Activated CD4-positive, alpha-beta T cell treated with anti-CD3 and anti-CD28 coated beads, Interleukin-2, amount 50 U/mL, for 4 hours (primary cell): ENCODE results near the gene KCNN3.
A peak's percentile ranks its signal among the peaks of the same experiment; 100 is the strongest.

Experiments
- DNase-seq, 2 experiments: peaks; one replicate each; pipeline ENCODE4 v3.0.0-alpha.2; 2020

The KCNN3 gene

DNA sequence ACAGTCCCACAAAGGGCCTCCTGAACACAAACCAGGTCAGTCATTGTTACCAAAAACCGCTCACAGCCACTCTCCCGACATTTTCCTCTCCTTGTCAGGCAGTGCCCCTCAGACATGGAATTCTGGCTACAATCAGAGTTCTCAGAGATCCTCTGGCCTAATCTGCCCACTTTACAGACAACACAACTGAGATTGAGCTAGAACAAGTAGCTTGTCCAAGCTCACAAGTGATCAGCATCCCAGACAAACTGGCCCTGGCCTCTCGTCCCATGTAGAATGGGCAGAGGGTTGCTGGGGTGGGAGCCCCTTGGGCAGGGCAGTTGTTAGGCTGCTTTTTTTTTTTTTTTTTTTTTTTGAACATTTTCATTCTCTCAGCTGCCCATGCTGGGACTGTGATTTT is 57.2 kb downstream of the KCNN3 start:
- no peak for DNase-seq

DNA sequence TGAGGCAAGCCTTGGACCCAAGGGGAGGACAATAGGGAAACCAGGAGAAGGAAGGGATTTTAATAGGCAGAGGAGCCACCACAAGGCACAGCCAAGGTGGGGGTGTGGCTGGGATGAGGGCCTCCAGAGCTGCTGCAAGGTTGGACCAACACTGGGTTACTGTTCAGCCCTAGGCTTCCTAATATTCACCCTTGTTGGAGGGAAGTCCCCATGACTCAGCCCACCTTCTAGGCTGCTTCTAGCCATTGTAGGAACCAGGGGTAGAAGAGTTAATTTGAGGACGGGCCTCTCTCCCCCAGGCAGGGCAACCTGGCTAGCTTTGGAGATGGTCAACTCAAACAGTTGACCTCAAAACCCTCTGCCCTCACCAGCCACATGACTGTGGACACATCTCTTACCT is 59.5 kb downstream of the KCNN3 start:
- no peak for DNase-seq

DNA sequence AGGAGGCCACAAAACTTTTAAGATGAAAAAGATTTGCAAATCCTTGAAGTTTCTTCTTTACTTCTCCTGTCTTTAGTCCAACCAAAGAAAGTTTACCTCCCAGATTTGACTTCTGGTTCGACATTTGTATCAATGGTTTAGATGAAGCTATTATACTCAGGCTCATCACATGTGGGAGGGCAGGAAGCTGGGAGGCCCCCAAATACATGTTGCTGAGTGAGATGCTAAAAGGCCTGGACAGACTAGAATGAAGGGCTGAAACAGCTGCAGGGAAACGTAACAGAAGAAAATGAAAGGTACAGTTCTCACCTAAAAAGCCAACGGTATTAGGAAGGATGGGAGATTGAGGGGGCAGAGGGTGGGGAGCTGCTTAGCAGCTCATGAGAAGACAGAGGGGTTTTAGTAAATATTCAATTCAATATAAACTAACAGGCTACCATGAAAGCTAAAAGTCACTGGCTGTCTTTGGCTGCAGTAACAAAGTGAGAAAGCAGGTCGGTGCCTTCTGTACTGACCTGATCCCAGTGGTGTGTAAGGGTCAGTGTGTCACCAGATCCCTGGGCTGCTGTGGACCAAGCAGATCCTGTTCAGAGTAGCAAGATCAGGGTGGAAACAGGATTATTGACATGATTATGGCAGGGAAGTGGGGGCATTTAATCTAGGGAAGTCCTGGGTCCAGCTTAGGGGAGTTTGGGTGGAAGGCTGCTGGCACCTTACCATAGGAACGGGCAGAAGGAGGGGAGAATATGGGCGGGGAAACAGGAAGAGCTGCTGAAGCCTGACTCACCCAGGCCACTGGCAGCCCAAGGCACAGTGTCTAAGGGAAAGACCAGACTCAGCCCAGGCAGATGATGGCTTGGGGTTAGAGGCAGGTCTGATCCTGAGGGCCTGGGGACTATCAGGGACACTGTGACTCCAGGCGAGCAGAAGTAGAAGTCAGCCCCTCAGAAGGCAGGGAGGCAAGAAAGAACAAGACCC is 60.4 kb downstream of the KCNN3 start:
- no peak for DNase-seq

DNA sequence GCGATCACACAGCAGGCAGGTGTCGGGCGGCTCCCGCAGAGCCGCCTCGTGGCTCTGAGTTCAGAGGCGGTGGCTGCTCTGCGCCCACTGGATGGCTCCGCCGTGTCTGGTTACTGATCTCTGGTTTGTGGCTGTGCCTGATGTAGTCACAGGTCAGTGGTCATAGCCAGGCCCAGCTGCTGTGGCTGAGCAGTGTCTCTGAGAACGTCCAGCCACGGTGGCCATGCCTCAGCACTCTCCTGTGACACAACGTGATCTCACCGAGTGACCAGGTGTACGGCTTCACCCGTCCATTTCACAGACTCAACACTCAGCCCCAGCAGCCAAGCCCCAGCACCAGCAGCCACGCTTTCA is 61.2 kb downstream of the KCNN3 start:
- no peak for DNase-seq

DNA sequence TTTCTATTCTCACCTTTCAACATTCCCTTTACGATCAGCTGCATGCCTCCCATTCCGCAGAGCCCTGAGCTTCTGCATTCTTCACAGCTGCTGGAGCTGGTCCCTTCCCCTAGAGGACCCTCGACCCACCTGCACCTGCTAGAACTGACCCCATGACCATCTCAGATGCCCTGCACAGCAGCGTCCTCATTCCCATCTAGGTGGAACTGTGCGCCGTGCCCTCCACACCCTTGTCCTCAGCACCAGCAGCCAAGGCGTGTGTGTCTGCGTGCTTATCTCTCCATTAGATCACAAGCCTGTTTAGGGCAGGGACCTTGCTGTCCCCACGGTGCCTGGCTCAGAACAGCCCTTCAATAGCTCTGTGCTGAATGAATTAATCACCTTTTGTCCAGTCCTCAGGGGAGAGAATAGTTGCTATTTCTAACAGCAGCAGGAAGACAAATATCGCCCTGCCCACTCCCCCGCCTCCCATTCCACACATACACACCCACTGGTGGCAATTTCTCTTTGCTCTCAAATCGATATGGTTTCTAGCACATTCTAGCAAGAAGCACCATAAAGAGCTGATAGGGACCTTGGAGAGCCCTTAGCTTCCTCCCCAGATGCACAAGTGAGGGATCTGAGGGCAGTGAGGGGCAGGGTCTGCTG is 61.7 kb downstream of the KCNN3 start:
- no peak for DNase-seq

DNA sequence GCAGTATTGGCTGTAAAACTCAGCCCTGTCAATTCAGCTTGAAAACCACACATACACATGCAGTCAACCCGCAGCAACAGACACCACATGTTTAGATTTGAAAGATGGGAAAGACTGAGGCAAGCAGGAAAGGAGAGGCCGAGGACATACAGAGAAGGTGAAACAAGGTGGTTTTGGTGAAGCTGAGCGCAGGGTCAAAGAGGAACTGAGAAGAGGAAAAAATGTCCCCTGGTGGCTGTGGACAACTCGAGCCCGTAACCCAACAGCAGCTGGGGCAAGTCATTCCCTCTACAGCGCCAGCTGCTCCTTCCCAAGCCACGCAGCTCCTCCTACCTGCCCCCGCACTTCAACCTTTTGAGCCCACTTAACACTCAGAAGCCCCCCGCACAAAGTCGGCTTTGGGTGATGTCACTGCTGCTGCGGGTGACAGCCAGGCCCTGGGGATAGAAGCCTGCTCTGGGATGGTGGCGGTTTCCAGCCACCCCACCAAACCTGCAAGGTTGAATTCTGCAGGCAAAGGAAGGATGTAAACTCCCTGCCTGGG is 63.0 kb downstream of the KCNN3 start:
- DNase-seq = no peak

DNA sequence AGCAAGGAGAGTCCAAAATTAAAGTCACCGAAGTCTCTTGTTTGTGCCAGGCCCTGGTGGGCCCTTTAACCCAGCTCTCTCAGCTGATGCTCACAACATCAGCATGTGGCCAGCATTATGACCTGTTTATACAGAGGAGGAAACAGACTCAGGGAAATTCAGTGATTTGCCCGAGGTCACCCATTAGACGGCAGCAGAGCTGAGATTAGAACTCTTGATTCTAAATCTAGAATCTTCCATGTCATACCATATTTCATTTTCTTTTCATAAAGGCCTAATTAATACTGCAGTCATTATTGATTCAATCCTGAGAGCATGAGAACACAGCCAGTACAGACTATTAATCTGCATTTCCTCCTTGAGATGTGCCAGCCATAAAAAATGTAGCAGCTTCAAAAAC is 63.7 kb downstream of the KCNN3 start:
- no peak for DNase-seq

DNA sequence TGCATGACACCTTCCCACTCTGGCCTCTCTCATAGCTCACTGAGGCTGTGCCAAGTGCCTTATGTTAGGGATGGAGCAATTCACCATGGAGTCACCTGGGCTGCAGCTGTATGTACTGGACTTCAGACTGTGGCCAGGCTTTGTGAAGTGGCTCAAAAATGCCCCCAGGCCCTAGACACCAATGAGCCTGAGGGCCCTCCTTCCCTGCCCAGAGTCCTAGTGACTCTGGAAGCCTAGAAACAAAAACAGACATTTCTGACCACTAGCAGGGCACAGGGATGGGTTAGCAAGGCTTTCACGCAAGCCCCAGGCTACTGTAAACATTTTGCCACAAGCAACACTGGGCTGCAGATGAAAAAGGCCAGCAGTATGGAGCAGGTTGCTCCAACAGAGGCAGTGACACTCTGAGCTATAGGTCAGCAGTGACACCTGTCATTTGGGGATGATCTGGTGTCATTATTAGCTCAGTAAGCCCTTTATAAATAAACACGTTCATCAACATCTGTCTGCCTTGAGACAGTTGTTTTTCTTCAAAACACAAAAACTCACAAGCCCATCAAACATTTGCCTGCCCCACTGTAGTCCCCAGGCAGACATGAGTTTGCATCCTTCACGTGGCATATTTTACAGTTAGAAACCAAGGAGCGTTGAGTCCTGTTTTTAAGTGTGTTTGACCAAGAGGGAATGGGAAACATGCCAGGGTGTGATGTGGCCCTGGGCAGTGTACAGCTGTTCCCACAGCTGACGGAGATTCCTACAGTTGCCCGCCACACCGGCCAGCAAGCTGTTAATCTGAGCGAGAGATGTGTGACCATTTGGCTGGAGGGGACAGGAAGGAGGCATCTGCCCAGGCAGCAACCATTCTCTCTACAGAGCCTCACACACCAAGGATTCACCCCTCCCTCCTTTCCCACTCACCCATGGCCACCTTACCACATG is 66.8 kb downstream of the KCNN3 start:
- DNase-seq = no peak

DNA sequence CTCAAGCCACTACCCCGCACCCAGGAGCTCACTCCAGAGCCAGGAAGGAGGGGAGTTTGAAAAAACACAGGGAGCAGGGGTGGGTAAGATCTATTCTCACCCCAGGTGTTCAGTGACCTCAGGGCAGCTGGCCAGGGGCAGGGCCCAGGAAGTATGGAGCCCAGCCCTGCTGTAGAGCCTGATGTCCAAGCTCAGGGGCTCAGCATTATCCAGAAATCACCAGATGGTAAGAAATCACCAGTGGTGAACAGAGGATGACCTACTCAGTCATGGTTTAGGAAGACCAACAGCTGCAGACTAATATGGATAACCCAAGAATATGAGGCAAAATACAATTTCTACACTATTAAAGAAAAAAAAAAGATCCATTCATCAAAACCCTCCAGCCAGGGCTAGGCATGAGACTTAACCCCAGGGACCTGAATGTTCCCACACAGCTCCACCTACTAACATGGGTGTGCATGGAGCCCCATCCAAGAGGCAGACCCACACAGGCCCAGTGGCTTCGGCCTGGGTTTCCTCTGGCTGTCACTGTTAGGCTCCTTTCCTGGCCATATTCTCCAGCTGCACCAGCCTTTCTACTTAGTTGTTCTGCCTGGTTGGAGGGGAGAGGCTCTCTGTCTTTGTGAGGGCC is 67.6 kb downstream of the KCNN3 start:
- no peak for DNase-seq

DNA sequence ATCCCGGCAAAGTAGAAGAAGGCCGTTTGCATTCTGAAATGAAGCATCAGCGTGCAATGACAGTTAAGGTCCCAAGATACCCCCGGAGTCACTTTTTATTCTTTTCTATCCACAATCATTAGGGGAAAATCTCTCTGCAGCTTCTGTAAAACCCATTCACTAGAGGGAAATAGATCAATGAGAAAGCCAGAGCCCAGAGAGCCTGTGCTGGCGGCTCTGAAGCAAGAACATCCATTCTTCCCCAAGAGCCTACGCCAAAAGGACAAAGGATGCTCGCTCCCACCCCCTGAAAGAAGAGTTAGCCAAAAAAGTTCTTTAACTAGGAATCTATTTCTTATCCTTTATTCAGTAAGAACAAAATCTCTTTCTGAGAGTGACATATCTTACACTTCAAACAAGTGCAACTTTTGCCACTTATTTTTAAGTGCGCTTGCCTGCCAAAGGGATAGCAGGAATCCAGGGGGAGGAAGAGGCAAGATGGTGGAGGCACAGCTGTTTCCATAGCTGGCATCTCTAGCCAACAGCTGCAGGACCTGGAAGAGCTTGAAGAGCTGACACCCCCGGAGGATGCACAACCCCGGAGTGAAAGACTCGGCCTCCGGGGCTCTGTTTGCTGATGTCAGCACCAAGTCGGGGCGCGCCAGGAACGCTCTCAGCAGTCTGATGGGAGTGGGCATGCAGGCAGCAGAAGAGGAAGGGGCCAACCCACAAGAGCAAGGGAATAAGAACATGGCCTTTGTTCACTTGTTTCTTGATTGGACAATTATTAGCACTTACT is 68.7 kb downstream of the KCNN3 start:
- no peak for DNase-seq

DNA sequence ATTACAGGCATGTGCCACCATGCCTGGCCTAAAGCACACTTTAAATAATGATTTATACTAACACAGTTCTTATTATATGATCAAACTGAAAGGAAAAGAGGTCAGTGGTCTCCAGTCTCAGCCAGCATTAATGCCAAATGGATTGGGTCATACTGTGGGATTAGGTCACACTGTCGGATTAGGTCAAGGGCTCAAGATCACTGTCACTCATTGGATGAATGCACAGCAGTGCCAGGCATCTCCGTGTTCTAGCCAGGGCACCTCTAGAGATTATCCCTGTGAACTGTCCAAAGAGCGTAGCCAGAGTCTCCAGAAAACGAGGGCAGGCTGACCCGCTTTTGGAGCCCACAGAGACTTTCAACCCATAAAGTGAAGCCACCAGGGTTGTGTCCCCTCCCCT is 70.9 kb downstream of the KCNN3 start:
- no peak for DNase-seq

DNA sequence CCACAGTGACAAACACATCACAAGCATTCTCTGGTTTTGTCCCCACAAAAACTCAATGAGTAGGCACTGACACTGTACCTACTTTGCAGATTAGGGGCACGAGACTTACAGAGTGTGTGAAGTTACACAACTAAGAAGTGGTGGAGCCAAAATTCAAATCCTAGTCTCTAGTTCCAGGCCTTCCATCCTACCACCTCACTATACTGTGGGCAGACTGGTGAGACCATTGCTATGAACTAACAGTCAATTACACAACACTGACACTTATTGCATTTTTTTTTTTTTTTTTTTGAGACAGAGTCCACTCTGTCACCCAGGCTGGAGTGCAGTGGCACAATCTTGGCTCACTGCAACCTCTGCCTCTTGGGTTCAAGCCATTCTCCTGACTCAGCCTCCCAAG is 71.4 kb downstream of the KCNN3 start:
- DNase-seq = no peak

DNA sequence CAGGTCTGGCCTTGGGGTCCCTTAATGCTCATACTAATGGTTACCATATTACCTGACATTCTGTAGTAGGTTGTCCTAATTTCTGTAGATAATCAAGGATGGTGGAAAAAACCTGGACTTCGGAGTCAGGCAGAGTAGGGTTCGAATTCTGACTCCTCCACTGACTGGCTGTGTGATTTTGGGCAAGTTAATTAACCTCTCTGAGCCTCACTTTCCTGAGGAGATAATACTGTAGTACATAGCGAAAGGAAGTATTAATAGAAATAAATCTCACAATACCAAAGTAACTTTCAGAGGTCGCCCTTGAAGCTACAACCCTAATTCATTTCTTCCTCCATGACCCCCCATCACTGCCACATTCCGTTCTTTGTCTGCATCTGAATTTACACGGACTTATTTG is 72.9 kb downstream of the KCNN3 start:
- no peak for DNase-seq

DNA sequence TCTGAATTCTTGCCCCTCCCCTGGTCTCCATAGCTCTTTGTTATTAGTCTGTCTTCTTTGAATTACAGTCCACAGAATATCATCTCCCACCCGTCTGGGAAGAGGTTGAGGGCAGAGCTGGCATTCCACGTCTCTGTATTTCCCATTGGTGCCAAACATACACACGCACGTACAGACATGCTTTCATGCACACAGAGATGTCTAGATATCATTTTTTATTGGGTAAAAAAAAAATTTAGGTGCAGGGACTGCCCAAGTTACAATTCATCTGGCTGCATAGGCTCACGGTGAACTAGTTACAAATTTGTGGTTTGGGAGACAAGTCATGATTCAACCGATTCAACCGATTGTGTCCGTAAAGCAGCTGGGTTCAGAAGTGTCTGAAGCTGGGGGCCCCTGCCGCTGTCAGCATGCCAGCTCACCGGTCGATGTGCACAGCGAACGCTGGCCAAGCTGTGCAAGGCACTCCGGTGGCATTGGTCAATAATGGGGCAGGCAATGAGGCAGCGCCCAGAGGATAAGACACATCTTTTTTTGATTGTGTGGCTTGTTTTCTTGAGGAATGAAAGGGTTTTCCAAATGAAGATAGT is 73.7 kb downstream of the KCNN3 start:
- DNase-seq = no peak

DNA sequence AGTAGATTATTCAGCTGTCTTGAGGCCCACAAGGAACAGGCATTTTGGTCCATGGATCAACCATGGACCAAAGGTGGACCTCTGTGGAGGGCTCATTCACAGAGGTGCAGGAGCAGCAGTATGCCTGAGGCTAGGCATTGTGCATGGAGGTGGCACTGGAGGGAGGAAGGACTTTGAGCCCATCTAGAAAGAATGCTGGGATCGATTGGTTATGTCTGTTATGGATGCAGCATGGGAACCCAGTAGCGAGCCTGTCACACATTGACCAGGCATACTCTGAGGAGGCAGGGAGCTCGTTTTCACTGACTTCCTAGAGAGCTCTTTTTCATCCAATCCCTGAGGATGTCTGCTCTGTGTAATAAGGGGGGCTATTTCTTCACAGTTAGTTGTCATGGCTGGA is 75.5 kb downstream of the KCNN3 start:
- no peak for DNase-seq

DNA sequence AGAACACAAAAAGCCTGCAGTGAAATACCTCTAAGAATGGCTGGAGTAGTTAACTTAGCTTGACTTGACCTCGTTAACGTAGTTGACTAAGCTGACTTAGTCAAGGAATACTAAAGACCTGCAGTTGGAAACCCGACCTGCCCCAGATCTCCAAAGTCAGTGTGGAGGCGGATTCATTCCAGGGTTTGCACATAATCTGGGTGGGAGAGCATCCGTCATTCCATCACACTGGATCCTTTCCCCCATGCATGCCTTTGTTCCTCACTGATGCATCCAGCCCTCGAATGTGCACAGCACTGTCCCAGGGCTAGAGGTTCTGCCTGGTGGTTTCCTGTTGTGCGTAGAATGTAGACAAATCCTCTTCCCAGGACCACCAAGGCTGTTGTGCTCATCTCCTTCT is 76.4 kb downstream of the KCNN3 start:
- no peak for DNase-seq

DNA sequence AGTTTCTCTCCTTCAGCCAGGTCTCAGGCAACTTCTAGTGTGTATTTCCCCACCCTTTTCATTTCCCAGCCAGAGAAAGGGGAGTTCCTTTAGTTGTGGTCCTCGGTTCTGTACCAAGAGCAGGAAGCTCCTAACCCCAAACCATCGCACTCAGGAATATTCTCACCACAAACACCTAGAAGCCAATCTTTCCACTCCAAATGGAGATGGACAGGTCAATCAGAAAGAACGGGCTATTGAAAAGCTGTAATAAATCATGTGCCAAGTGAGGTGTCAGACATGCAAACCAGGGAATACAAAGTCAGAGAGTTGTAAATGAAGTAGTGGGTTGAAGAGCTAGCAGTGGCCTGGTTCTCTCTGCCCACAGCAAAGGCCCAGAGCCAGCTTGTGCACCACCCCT is 77.2 kb downstream of the KCNN3 start:
- no peak for DNase-seq

DNA sequence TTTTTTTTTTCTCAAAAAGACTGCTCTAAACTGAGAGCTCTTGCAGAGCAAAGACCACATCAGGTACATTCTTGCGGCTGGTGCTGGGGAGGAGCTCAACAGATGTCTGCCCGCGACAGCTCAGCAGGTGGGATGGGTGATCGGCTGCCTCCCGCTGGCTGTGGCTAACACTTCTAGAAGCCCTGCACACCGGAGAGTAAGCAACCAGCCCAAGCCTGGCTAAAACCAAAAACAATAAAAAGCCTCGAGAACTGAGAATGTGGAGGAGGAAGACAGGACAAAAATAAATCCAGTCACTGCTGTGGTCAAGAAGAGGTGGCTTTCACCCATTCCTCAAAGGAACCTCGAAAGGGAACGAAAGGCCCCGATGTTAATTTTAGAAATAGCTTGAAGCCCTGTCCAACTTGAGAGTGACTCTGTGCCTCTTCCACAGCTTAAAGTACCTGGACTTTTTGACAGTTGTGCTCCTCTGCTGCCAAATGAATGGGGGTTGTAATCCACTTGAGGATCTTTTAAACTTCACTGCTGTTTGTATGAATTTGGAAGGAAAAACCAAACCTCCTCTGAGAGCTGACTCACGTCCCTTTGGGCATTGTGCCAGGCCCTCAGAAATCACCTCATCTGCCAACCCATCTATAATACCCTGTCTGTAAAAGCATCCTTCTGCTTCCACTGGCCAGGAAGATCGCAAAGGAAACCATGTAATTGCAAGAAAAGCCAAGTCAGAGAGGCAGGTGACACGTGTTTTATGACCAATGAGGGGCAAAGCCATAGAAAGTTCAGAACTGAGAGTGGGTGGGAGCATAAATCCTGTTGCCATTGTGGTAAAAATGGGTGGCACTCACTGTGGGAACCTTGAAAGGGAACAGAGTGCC is 78.6 kb downstream of the KCNN3 start:
- DNase-seq = peak; percentile 74 to 75

DNA sequence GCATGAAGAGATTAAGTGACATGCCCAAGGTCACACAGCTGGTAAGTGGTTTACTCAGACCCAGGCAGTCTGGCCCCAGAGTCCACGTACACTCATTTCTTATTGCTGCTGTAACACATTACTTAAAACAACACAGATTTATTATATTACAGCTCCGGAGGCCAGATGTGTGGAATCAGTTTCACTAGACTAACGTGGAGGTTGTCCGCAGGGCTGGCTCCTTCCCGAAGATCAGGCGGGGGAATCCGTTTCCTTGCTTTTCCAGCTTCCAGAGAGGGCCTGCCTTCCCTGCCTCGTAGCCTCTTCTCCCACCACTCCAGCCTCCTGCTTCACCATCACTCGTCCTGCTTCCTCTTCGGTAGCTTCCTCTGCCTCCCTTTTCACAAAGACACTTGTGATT is 81.2 kb downstream of the KCNN3 start:
- no peak for DNase-seq
